WTC11 (cell line): ENCODE results near the gene GPN2. TPM values are rescaled to one million over a fixed set of nuclear protein-coding genes. Genes with fewer than 3 reads are reported as not detected.

Source experiments
- ATAC-seq: fragments of 200-7000 bp; cut with Tn5 transposase; 2 replicates; pipeline ENCODE4 v1.10.0; 2021; ENCODE audit warnings: mild to moderate bottlenecking, moderate library complexity
- CTCF ChIA-PET: fragments of 300-600 bp; sonication (Branson Sonifier 250); formaldehyde crosslinking; loops from one replicate; lab custom pipeline; 2021; ENCODE audit warnings: antibody characterized with exemption; lab: Charles Lee
- POLR2A ChIA-PET: fragments of 350-600 bp; sonication (Branson Sonifier 250); formaldehyde crosslinking; loops from one replicate; lab custom pipeline; 2021; ENCODE audit warnings: antibody characterized with exemption; lab: Charles Lee
- DNase-seq: peaks from one replicate; pipeline ENCODE4 v3.0.0; 2021; ENCODE audit warnings: low spot score
- H3K27ac Mint-ChIP-seq: 2 replicates; pipeline ENCODE4 v1.8.0; 2021; ENCODE audit warnings: mixed read lengths
- H3K27me3 Mint-ChIP-seq: 2 replicates; pipeline ENCODE4 v1.8.0; 2021; ENCODE audit warnings: low read depth, mild to moderate bottlenecking, moderate library complexity, mixed read lengths
- H3K36me3 Mint-ChIP-seq: 2 replicates; pipeline ENCODE4 v1.8.0; 2021; ENCODE audit warnings: mixed read lengths
- H3K4me1 Mint-ChIP-seq: 2 replicates; pipeline ENCODE4 v1.8.0; 2022; ENCODE audit warnings: mixed read lengths
- H3K4me3 Mint-ChIP-seq: 2 replicates; pipeline ENCODE4 v1.8.0; 2021; ENCODE audit warnings: mild to moderate bottlenecking, moderate library complexity, mixed read lengths
- H3K9me3 Mint-ChIP-seq: 2 replicates; pipeline ENCODE4 v1.8.0; 2021; ENCODE audit warnings: mixed read lengths
- ATF1 ChIP-seq: sonication (generic); formaldehyde crosslinking; IDR thresholded peaks from 2 replicates; pipeline ENCODE4 v1.8.1; 2023; ENCODE audit warnings: mild to moderate bottlenecking, moderate library complexity, missing genetic modification reagents
- ATF6 ChIP-seq: sonication (generic); formaldehyde crosslinking; IDR thresholded peaks from 2 replicates; pipeline ENCODE4 v1.8.1; 2023; ENCODE audit warnings: mild to moderate bottlenecking, missing genetic modification reagents
- CREB1 ChIP-seq: sonication (generic); formaldehyde crosslinking; IDR thresholded peaks from 2 replicates; pipeline ENCODE4 v1.8.0; 2023; ENCODE audit warnings: mild to moderate bottlenecking, missing genetic modification reagents
- CTCF ChIP-seq: fragments of 200-600 bp; IDR thresholded peaks from 2 replicates; pipeline ENCODE4 v1.8.0; 2022; ENCODE audit warnings: antibody characterized with exemption
- FOXP1 ChIP-seq: sonication (generic); formaldehyde crosslinking; IDR thresholded peaks from 2 replicates; pipeline ENCODE4 v1.8.0; 2022; ENCODE audit warnings: missing genetic modification reagents, mild to moderate bottlenecking, moderate library complexity, borderline replicate concordance
- GABPB1 ChIP-seq: sonication (generic); formaldehyde crosslinking; IDR thresholded peaks from 2 replicates; pipeline ENCODE4 v1.8.1; 2023; ENCODE audit warnings: mild to moderate bottlenecking, missing genetic modification reagents
- GTF2I ChIP-seq: fragments of 250-450 bp; sonication (Bioruptor Pico); conservative IDR thresholded peaks from 2 replicates; pipeline ENCODE4 v1.4.0; 2021; ENCODE audit warnings: mild to moderate bottlenecking
- HMGXB4 ChIP-seq: sonication (generic); formaldehyde crosslinking; IDR thresholded peaks from 2 replicates; pipeline ENCODE4 v1.8.1; 2023; ENCODE audit warnings: mild to moderate bottlenecking, moderate library complexity, missing genetic modification reagents
- IRF2 ChIP-seq: sonication (generic); formaldehyde crosslinking; IDR thresholded peaks from 2 replicates; pipeline ENCODE4 v1.8.0; 2022; ENCODE audit warnings: low read depth, missing genetic modification reagents, borderline replicate concordance
- JAZF1 ChIP-seq: fragments of 250-450 bp; sonication (Bioruptor Pico); IDR thresholded peaks from 2 replicates; pipeline ENCODE4 v1.9.0; 2021; ENCODE audit warnings: moderate library complexity, mild to moderate bottlenecking, inconsistent platforms
- NFATC4 ChIP-seq: fragments of 250-450 bp; sonication (Bioruptor Pico); IDR thresholded peaks from 2 replicates; pipeline ENCODE4 v1.9.0; 2021; ENCODE audit warnings: mild to moderate bottlenecking
- NFYB ChIP-seq: sonication (generic); formaldehyde crosslinking; conservative IDR thresholded peaks from 2 replicates; pipeline ENCODE4 v1.8.0; 2022; ENCODE audit warnings: low read depth, missing genetic modification reagents
- OVOL2 ChIP-seq: fragments of 250-450 bp; sonication (Bioruptor Pico); IDR thresholded peaks from 2 replicates; pipeline ENCODE4 v1.9.0; 2021; ENCODE audit warnings: mild to moderate bottlenecking, borderline replicate concordance
- RORB ChIP-seq: fragments of 250-450 bp; sonication (Bioruptor Pico); IDR thresholded peaks from 2 replicates; pipeline ENCODE4 v1.9.0; 2021; ENCODE audit warnings: mild to moderate bottlenecking
- SMAD4 ChIP-seq: sonication (generic); formaldehyde crosslinking; IDR thresholded peaks from 2 replicates; pipeline ENCODE4 v1.8.0; 2022; ENCODE audit warnings: mild to moderate bottlenecking, missing genetic modification reagents
- SP1 ChIP-seq: sonication (generic); formaldehyde crosslinking; conservative IDR thresholded peaks from 2 replicates; pipeline ENCODE4 v1.8.1; 2022; ENCODE audit warnings: missing genetic modification reagents
- USF2 ChIP-seq: sonication (generic); formaldehyde crosslinking; IDR thresholded peaks from 2 replicates; pipeline ENCODE4 v1.8.1; 2023; ENCODE audit warnings: mild to moderate bottlenecking, missing genetic modification reagents, moderate library complexity
- ZBTB21 ChIP-seq: sonication (generic); formaldehyde crosslinking; IDR thresholded peaks from 2 replicates; pipeline ENCODE4 v1.8.1; 2023; ENCODE audit warnings: mild to moderate bottlenecking, missing genetic modification reagents, borderline replicate concordance
- ZNF219 ChIP-seq: sonication (generic); formaldehyde crosslinking; IDR thresholded peaks from 2 replicates; pipeline ENCODE4 v1.8.0; 2023; ENCODE audit warnings: missing genetic modification reagents, mild to moderate bottlenecking, borderline replicate concordance
- total RNA-seq: library from RNA; stranded (reverse); gene quantifications from 3 replicates; pipeline ENCODE4 v1.2.3, GENCODE V29; 2021

The GPN2 gene
- total RNA-seq, 1 experiment from 2014 or later, result 38.5 TPM

GRCh38 chr1:26832249-26832960 lies 57.7 kb downstream of the GPN2 start:
- no peak overlapping the region for H3K4me3 Mint-ChIP-seq
- no peaks in the 10 kb centered on the region for H3K9me3 Mint-ChIP-seq
- no peaks in the 10 kb centered on the region for H3K27me3 Mint-ChIP-seq
- peak overlapping the region; percentile 57; the same call in 1 of the 2 replicates for H3K27ac Mint-ChIP-seq
- peaks cover 35% of the 10 kb centered on the region for H3K36me3 Mint-ChIP-seq
- ChIA-PET CTCF (interaction anchor here (1.3 to 1.4 kb wide), 3 partner anchors 9 to 32 kb away, joined by 3 to 4 read pairs (median 3); no protein-coding TSS in a partner anchor), POLR2A (no interaction called here)
- TF ChIP-seq OVOL2 (CRISPR knock-in tag), result no peak
- no peak for TF ChIP-seq NFATC4 (CRISPR knock-in tag)
- TF ChIP-seq ZBTB21 (CRISPR knock-in tag), result no peak
- no peak for TF ChIP-seq ZNF219 (CRISPR knock-in tag)
- no peak for TF ChIP-seq IRF2 (CRISPR knock-in tag)
- no peak for TF ChIP-seq JAZF1 (CRISPR knock-in tag)
- TF ChIP-seq SP1 (CRISPR knock-in tag), result no peak
- TF ChIP-seq GTF2I, result no peak
- DNase-seq (no peak), ATAC-seq (no peak)
- H3K4me1 Mint-ChIP-seq, result peaks cover 17% of the 10 kb centered on the region

GRCh38 chr1:26831546-26832248 lies 58.4 kb downstream of the GPN2 start:
- H3K27ac Mint-ChIP-seq, result no peak overlapping the region

GRCh38 chr1:26831059-26831458 lies 59.0 kb downstream of the GPN2 start:
- H3K27me3 Mint-ChIP-seq, result no peaks in the 10 kb centered on the region
- no peak for TF ChIP-seq NFYB (CRISPR knock-in tag)
- no peak overlapping the region for H3K4me3 Mint-ChIP-seq
- CTCF ChIA-PET, result interaction anchor here (0.8 to 1.5 kb wide), 2 partner anchors 10 to 31 kb away, joined by 3 read pairs; no protein-coding TSS in a partner anchor
- H3K4me1 Mint-ChIP-seq, result peaks cover 21% of the 10 kb centered on the region
- no peaks in the 10 kb centered on the region for H3K9me3 Mint-ChIP-seq
- H3K36me3 Mint-ChIP-seq, result peaks cover 31% of the 10 kb centered on the region
- no peak overlapping the region for H3K27ac Mint-ChIP-seq
- DNase-seq, result no peak
- no peak for ATAC-seq
- POLR2A ChIA-PET, result no interaction called here

More at GRCh38 chr1:26831546-26832248, 58.4 kb downstream of the GPN2 start:
- H3K36me3 Mint-ChIP-seq, result peaks cover 35% of the 10 kb centered on the region
- CTCF ChIA-PET, result interaction anchor here (0.8 to 1.4 kb wide), 4 partner anchors 9 to 33 kb away, joined by 3 to 4 read pairs (median 3); no protein-coding TSS in a partner anchor
- TF ChIP-seq NFATC4 (CRISPR knock-in tag) (no peak), RORB (CRISPR knock-in tag) (no peak), GABPB1 (peak; percentile 74)
- POLR2A ChIA-PET, result no interaction called here
- H3K4me1 Mint-ChIP-seq, result peaks cover 18% of the 10 kb centered on the region
- DNase-seq (no peak), ATAC-seq (no peak)
- no peak overlapping the region for H3K4me3 Mint-ChIP-seq
- H3K9me3 Mint-ChIP-seq, result no peaks in the 10 kb centered on the region
- H3K27me3 Mint-ChIP-seq, result no peaks in the 10 kb centered on the region

GRCh38 chr1:26829184-26829911 lies 60.7 kb downstream of the GPN2 start:
- ChIA-PET POLR2A (no interaction called here), CTCF (interaction anchor here (0.7 to 1.5 kb wide), 3 partner anchors 9 to 28 kb away, joined by 3 read pairs; no protein-coding TSS in a partner anchor)
- Mint-ChIP-seq H3K27me3 (no peaks in the 10 kb centered on the region), H3K4me3 (no peak overlapping the region), H3K27ac (no peak overlapping the region), H3K36me3 (peaks cover 16% of the 10 kb centered on the region), H3K9me3 (no peaks in the 10 kb centered on the region), H3K4me1 (peaks cover 35% of the 10 kb centered on the region)
- ATAC-seq (no peak), DNase-seq (no peak)
- TF ChIP-seq HMGXB4 (CRISPR knock-in tag) (no peak), NFATC4 (CRISPR knock-in tag) (no peak), ATF6 (CRISPR knock-in tag) (no peak), FOXP1 (CRISPR knock-in tag) (no peak), GABPB1 (no peak), CTCF (no peak), CREB1 (no peak), ATF1 (CRISPR knock-in tag) (no peak), USF2 (CRISPR knock-in tag) (no peak), SMAD4 (CRISPR knock-in tag) (no peak)
